HG02938 (cell line): ENCODE results near the gene NUS1.
"Not testable (repeated sequence)": the region's sequence is repeated elsewhere in the genome, so short reads cannot be mapped to it uniquely, and the experiment has no call there.

Source experiments
- ATAC-seq: cut with Tn5 transposase; IDR thresholded peaks from one replicate; pipeline ENCODE4 v1.9.1; 2021; ENCODE audit warnings: mild to moderate bottlenecking, moderate library complexity; ENCODE audit not compliant: unreplicated experiment

NUS1 gene

DNA sequence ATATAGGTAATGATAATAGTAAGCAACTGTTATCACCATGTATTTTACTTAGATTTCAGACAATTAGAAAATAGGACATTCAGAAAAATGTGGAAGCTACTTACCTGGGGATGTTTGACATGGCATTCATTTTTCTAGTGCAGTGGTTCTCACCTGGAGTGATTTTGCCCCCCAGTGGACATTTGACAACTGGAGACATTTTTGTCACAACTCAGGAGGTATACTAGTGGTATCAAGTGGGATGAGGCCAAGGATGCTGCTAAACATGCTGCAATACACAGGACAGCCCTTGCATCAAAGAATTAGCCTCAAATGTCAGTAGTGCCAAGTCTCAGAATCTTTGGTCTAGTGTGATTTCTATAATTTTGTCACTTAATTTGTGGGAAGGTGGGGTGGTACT, 36.1 kb downstream of the NUS1 start:
- ATAC-seq = no peak

DNA sequence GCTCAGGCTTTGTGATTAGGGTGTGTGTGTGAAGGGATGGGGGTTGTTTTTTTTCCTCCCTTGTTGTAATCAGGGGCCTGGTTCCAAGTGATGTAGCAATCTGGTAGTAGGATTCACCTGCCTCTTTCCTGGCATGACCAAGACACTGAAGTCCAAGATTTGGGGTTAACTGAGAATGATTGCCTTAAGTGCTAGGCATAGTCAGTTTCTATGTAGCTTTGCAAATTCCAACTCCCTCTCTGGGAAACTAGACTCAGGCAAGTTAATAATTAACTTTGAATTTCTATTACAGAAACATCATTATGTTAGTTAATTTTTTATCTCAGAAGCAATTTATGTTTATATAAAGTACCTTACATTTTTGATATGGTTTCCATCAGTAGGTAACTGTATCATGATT, 43.6 kb downstream of the NUS1 start:
- no peak for ATAC-seq

GRCh38 chr6:117721520-117721919, 46.3 kb downstream of the NUS1 start:
- ATAC-seq = not testable (repeated sequence)

GRCh38 chr6:117728626-117729025, 53.4 kb downstream of the NUS1 start:
- ATAC-seq = no peak

GRCh38 chr6:117729613-117730012, 54.3 kb downstream of the NUS1 start:
- no peak for ATAC-seq

DNA sequence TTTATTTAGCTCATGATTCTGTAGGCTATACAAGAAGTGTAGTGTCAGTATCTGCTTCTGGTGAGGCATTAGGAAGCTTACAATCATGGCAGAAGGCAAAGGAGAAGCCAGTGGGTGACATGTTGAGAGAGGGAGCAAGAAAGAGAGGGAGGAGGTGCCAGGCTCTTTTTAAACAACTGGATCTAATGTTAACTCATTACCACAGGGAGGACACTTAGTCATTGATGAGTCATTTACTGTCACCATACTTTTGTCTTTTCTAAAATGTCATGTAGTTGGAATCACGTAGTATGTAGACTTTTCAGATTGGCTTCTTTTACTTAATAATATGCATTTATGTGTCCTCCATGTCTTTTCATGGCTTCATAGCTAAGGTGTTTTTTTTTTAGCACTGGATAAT, 58.1 kb downstream of the NUS1 start:
- no peak for ATAC-seq

- ATAC-seq = no peak
These were observed 64.6 kb downstream of the NUS1 start for GRCh38 chr6:117739869-117740268.

- no peak for ATAC-seq
These were observed 65.3 kb downstream of the NUS1 start for GRCh38 chr6:117740605-117741004.

DNA sequence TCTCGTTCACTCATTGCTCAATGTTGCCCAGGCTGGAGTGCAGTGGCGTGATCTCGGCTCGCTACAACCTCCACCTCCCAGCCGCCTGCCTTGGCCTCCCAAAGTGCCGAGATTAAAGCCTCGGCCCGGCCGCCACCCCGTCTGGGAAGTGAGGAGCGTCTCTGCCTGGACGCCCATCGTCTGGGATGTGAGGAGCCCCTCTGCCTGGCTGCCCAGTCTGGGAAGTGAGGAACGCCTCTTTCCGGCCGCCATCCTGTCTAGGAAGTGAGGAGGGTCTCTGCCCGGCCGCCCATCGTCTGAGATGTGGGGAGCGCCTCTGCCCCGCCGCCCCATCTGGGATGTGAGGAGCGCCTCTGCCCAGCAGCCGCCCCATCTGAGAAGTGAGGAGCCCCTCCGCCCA, 75.4 kb downstream of the NUS1 start:
- ATAC-seq = not testable (repeated sequence)
